MM.1S (cell line): Measurements from ENCODE around the gene ZCCHC24.

ENCODE experiments used
- DNase-seq: peaks from one replicate; pipeline ENCODE4 v3.0.0-alpha.2; 2015
- H2AFZ ChIP-seq: fragments of 300-600 bp; sonication (generic); 2 replicates; pipeline ENCODE4 v1.6.0; 2016; ENCODE audit warnings: antibody characterized with exemption, low read length
- H3F3A ChIP-seq: fragments of 300-600 bp; sonication (generic); 2 replicates; pipeline ENCODE4 v1.6.1; 2016; ENCODE audit warnings: mild to moderate bottlenecking, antibody characterized with exemption, low read length, moderate library complexity, mixed read lengths; ENCODE audit not compliant: insufficient read depth
- H3K27ac ChIP-seq: fragments of 300-600 bp; sonication (generic); 2 replicates; pipeline ENCODE4 v1.5.1; 2016; ENCODE audit warnings: mild to moderate bottlenecking, low read length
- H3K27me3 ChIP-seq: fragments of 300-600 bp; sonication (generic); replicated peaks from 2 replicates; pipeline ENCODE4 v1.6.0; 2016; ENCODE audit warnings: low read length; ENCODE audit not compliant: insufficient read depth
- H3K36me3 ChIP-seq: fragments of 300-600 bp; sonication (generic); replicated peaks from 2 replicates; pipeline ENCODE4 v1.6.1; 2016; ENCODE audit warnings: mild to moderate bottlenecking, low read length, mixed read lengths; ENCODE audit not compliant: insufficient read depth
- H3K4me1 ChIP-seq: fragments of 300-600 bp; sonication (generic); 2 replicates; pipeline ENCODE4 v1.6.1; 2016; ENCODE audit warnings: low read length, mixed read lengths
- H3K4me2 ChIP-seq: fragments of 300-600 bp; sonication (generic); 2 replicates; pipeline ENCODE4 v1.6.0; 2016; ENCODE audit warnings: low read depth, low read length
- H3K4me3 ChIP-seq: fragments of 300-600 bp; sonication (generic); 2 replicates; pipeline ENCODE4 v1.5.1; 2016; ENCODE audit warnings: low read length, mixed read lengths
- H3K79me2 ChIP-seq: fragments of 300-600 bp; sonication (generic); 2 replicates; pipeline ENCODE4 v1.6.1; 2016; ENCODE audit warnings: mixed run types, low read length, mixed read lengths
- H3K9ac ChIP-seq: fragments of 300-600 bp; sonication (generic); 2 replicates; pipeline ENCODE4 v1.6.1; 2016; ENCODE audit warnings: low read length, mixed read lengths
- H3K9me2 ChIP-seq: fragments of 300-600 bp; sonication (generic); replicated peaks from 2 replicates; pipeline ENCODE4 v1.6.1; 2016; ENCODE audit warnings: mild to moderate bottlenecking, low read length, mixed read lengths; ENCODE audit not compliant: insufficient read depth
- H3K9me3 ChIP-seq: fragments of 300-600 bp; sonication (generic); replicated peaks from 2 replicates; pipeline ENCODE4 v1.6.1; 2016; ENCODE audit warnings: mild to moderate bottlenecking, low read length, mixed read lengths; ENCODE audit not compliant: insufficient read depth
- H4K20me1 ChIP-seq: fragments of 300-600 bp; sonication (generic); 2 replicates; pipeline ENCODE4 v1.6.1; 2016; ENCODE audit warnings: mild to moderate bottlenecking, low read length, moderate library complexity, mixed read lengths; ENCODE audit not compliant: insufficient read depth
- CTCF ChIP-seq: fragments of 300-600 bp; sonication (generic); IDR thresholded peaks from 2 replicates; pipeline ENCODE4 v1.5.1; 2016; ENCODE audit warnings: antibody characterized with exemption, low read length, mixed read lengths
- EZH2 ChIP-seq: fragments of 300-600 bp; sonication (generic); optimal IDR thresholded peaks from 2 replicates; pipeline ENCODE3; 2017; ENCODE audit warnings: low read depth, mild to moderate bottlenecking, antibody characterized with exemption, low read length, mixed read lengths
- EZH2phosphoT487 ChIP-seq: fragments of 300-600 bp; sonication (generic); IDR thresholded peaks from 2 replicates; pipeline ENCODE4 v1.6.1; 2018; ENCODE audit warnings: antibody characterized with exemption, low read length

Gene ZCCHC24

GRCh38 chr10:79473496-79474095 lies 28.2 kb upstream of the ZCCHC24 start:
- H2AFZ ChIP-seq = no peak overlapping the region
- no peak for TF ChIP-seq EZH2phosphoT487
- no peak for TF ChIP-seq CTCF
- no peak for TF ChIP-seq EZH2
- no peak overlapping the region for H3K27ac ChIP-seq

GRCh38 chr10:79472951-79473350 lies 27.5 kb upstream of the ZCCHC24 start:
- no peak for TF ChIP-seq EZH2phosphoT487
- TF ChIP-seq EZH2 = no peak

More at GRCh38 chr10:79473496-79474095, 28.2 kb upstream of the ZCCHC24 start:
- Histone ChIP-seq H4K20me1 (no peaks in the 10 kb centered on the region), H3K27me3 (no peaks in the 10 kb centered on the region), H3K36me3 (no peaks in the 10 kb centered on the region), H3K4me2 (no peak overlapping the region), H3K9me3 (no peaks in the 10 kb centered on the region), H3K9ac (no peak overlapping the region), H3F3A (no peaks in the 10 kb centered on the region), H3K4me1 (no peaks in the 10 kb centered on the region), H3K79me2 (no peaks in the 10 kb centered on the region), H3K9me2 (no peaks in the 10 kb centered on the region), H3K4me3 (no peak overlapping the region)
- DNase-seq = no peak

GRCh38 chr10:79472449-79472848 lies 27.0 kb upstream of the ZCCHC24 start:
- Histone ChIP-seq H3K4me1 (no peaks in the 10 kb centered on the region), H3K79me2 (no peaks in the 10 kb centered on the region), H3K27me3 (no peaks in the 10 kb centered on the region), H3K9me3 (no peaks in the 10 kb centered on the region), H3F3A (no peaks in the 10 kb centered on the region), H3K36me3 (no peaks in the 10 kb centered on the region), H3K9ac (no peak overlapping the region), H3K4me2 (no peak overlapping the region), H3K27ac (no peak overlapping the region), H2AFZ (no peak overlapping the region), H3K9me2 (no peaks in the 10 kb centered on the region), H3K4me3 (no peak overlapping the region), H4K20me1 (no peaks in the 10 kb centered on the region)
- TF ChIP-seq EZH2 (no peak), CTCF (no peak), EZH2phosphoT487 (no peak)
- no peak for DNase-seq

More at GRCh38 chr10:79472951-79473350, 27.5 kb upstream of the ZCCHC24 start:
- Histone ChIP-seq H3K27ac (no peak overlapping the region), H3F3A (no peaks in the 10 kb centered on the region), H2AFZ (no peak overlapping the region), H3K9me3 (no peaks in the 10 kb centered on the region), H4K20me1 (no peaks in the 10 kb centered on the region), H3K9ac (no peak overlapping the region), H3K4me2 (no peak overlapping the region), H3K4me1 (no peaks in the 10 kb centered on the region), H3K27me3 (no peaks in the 10 kb centered on the region), H3K36me3 (no peaks in the 10 kb centered on the region), H3K79me2 (no peaks in the 10 kb centered on the region), H3K9me2 (no peaks in the 10 kb centered on the region), H3K4me3 (no peak overlapping the region)
- DNase-seq = no peak

GRCh38 chr10:79471776-79472175 lies 26.4 kb upstream of the ZCCHC24 start:
- Histone ChIP-seq H3K4me1 (no peaks in the 10 kb centered on the region), H3K27me3 (no peaks in the 10 kb centered on the region), H3K4me3 (no peak overlapping the region), H3K9me2 (no peaks in the 10 kb centered on the region), H2AFZ (no peak overlapping the region), H3K4me2 (no peak overlapping the region), H3K9ac (no peak overlapping the region), H3K36me3 (no peaks in the 10 kb centered on the region), H4K20me1 (no peaks in the 10 kb centered on the region), H3K79me2 (no peaks in the 10 kb centered on the region), H3K9me3 (no peaks in the 10 kb centered on the region), H3F3A (no peaks in the 10 kb centered on the region), H3K27ac (no peak overlapping the region)
- DNase-seq = no peak
- TF ChIP-seq EZH2phosphoT487 = no peak
- no peak for TF ChIP-seq CTCF
- TF ChIP-seq EZH2 = no peak
